Prostate gland (tissue), 2 donors: ENCODE results near the gene ASB9. TPM values are rescaled to one million over a fixed set of nuclear protein-coding genes. Genes with fewer than 3 reads are reported as not detected.
"Not testable (repeated sequence)": the region's sequence is repeated elsewhere in the genome, so short reads cannot be mapped to it uniquely, and the experiment has no call there.

Experiments used
- DNase-seq: peaks from one replicate; pipeline ENCODE4 v3.0.0-alpha.2; 2019; ENCODE audit warnings: low spot score
- H3K27ac ChIP-seq, 2 donors: fragments of 200-600 bp; sonication (generic); 2 replicates each; pipeline ENCODE4 v1.5.1; 2017 to 2019
- H3K27me3 ChIP-seq: fragments of 200-600 bp; sonication (generic); replicated peaks from 2 replicates; pipeline ENCODE4 v1.5.1; 2019; ENCODE audit not compliant: insufficient read depth
- H3K36me3 ChIP-seq, 2 donors: fragments of 200-600 bp; sonication (generic); 1 replicate in 1 of 2; 2 replicates in 1 of 2; pipeline versions ENCODE4 v1.5.1 to v1.8.1; 2017 to 2019
- H3K4me1 ChIP-seq: fragments of 200-600 bp; sonication (generic); replicated peaks from 2 replicates; pipeline ENCODE4 v1.5.1; 2019
- H3K4me3 ChIP-seq, 2 donors: fragments of 200-600 bp; sonication (generic); 2 replicates each; pipeline ENCODE4 v1.5.1; 2017 to 2019
- H3K9me3 ChIP-seq: fragments of 200-600 bp; sonication (generic); 2 replicates; pipeline ENCODE4 v1.5.1; 2017
- CTCF ChIP-seq, 4 experiments: fragments of 200-600 bp in 2 of 4; fragments of 450-650 bp in 2 of 4; sonication (generic) in 2 of 4; IDR thresholded peaks; 1 replicate in 3 of 4; 2 replicates in 1 of 4; pipeline ENCODE4 v1.5.1; 2016 to 2019; ENCODE audit warnings: antibody characterized with exemption in 4 of 4, mild to moderate bottlenecking in 2 of 4, moderate library complexity in 2 of 4
- POLR2A ChIP-seq: fragments of 450-650 bp; IDR thresholded peaks from one replicate; pipeline ENCODE4 v1.6.1; 2016; ENCODE audit warnings: antibody characterized with exemption, mild to moderate bottlenecking
- POLR2AphosphoS5 ChIP-seq: sonication (generic); formaldehyde crosslinking; IDR thresholded peaks from one replicate; pipeline ENCODE4 v1.6.1; 2017; ENCODE audit warnings: antibody characterized with exemption
- WGBS: methylation state at CpG from one replicate; pipeline ENCODE4 v1.1.5; 2018; 5-methylcytosine and 5-hydroxymethylcytosine counted together
- intact Hi-C: fragments of 100-400 bp; cut with DNase I; formaldehyde crosslinking; loops from one replicate; pipeline ENCODE4 v1.14.2; 2022
- total RNA-seq, 2 donors: library from RNA; depleted of rRNA; stranded (reverse); fragments of >200 nt; gene quantifications; one replicate each; pipeline ENCODE4 v1.1.0, GENCODE V29; 2016

The ASB9 gene
- total RNA-seq, 2 donors from 2014 or later, result 1.8 to 62.1 TPM

GRCh38 chrX:15202454-15203177 lies 67.3 kb downstream of the ASB9 start:
- no peak overlapping the region for H3K27ac ChIP-seq
- 78% methylated on average over 2 of the region's 2 CpGs for WGBS
- TF ChIP-seq CTCF (IDR thresholded peaks at IDR 0.05) (no peak), POLR2A (no peak), POLR2AphosphoS5 (no peak)
- no peaks in the 10 kb centered on the region for H3K9me3 ChIP-seq
- intact Hi-C loops, result no loop called here
- no peaks in the 10 kb centered on the region for H3K27me3 ChIP-seq
- no peak overlapping the region for H3K4me3 ChIP-seq
- H3K4me1 ChIP-seq, result no peaks in the 10 kb centered on the region
- no peaks in the 10 kb centered on the region for H3K36me3 ChIP-seq
- DNase-seq, result no peak

- TF ChIP-seq CTCF (IDR thresholded peaks at IDR 0.05) (no peak), POLR2A (no peak), POLR2AphosphoS5 (no peak)
Observed at GRCh38 chrX:15200871-15201270, 69.0 kb downstream of the ASB9 start.

GRCh38 chrX:15198608-15199202 lies 71.2 kb downstream of the ASB9 start:
- DNase-seq, H3K27me3 ChIP-seq, H3K36me3 ChIP-seq, H3K4me1 ChIP-seq, H3K9me3 ChIP-seq, intact Hi-C loops, H3K4me3 ChIP-seq, H3K27ac ChIP-seq: not testable (repeated sequence)
- whole genome bisulfite sequencing, result 89% methylated on average over 2 of the region's 2 CpGs

More at GRCh38 chrX:15200871-15201270, 69.0 kb downstream of the ASB9 start:
- intact Hi-C loops, result no loop called here
- no peak overlapping the region for H3K4me3 ChIP-seq
- no peaks in the 10 kb centered on the region for H3K4me1 ChIP-seq
- no peak for DNase-seq
- H3K9me3 ChIP-seq, result no peaks in the 10 kb centered on the region
- H3K27me3 ChIP-seq, result no peaks in the 10 kb centered on the region
- no peaks in the 10 kb centered on the region for H3K36me3 ChIP-seq
- no peak overlapping the region for H3K27ac ChIP-seq
- 70% methylated on average over 2 of the region's 2 CpGs for WGBS

- 88% methylated on average over 2 of the region's 3 CpGs for WGBS
- TF ChIP-seq POLR2AphosphoS5, result no peak
- no peak for TF ChIP-seq CTCF (IDR thresholded peaks at IDR 0.05)
- no peak for TF ChIP-seq POLR2A
Observed at GRCh38 chrX:15194146-15194545, 75.7 kb downstream of the ASB9 start.

More at GRCh38 chrX:15194146-15194545, 75.7 kb downstream of the ASB9 start:
- intact Hi-C loops, result no loop called here
- Histone ChIP-seq H3K27ac (no peak overlapping the region), H3K4me3 (no peak overlapping the region), H3K27me3 (no peaks in the 10 kb centered on the region), H3K4me1 (no peaks in the 10 kb centered on the region), H3K9me3 (no peaks in the 10 kb centered on the region), H3K36me3 (no peaks in the 10 kb centered on the region)
- DNase-seq, result no peak

Other genes with a start within 250 kb of the ASB9 start
- under 1 TPM in 1 of 2 donors, not detected in 1; 0.46 TPM for gene ASB11, start 45.6 kb upstream of the ASB9 start, total RNA-seq
- 1 to 10 TPM; 6.6 to 7.0 TPM for gene PIGA, start 65.4 kb upstream of the ASB9 start, total RNA-seq
- gene VEGFD, start 114.3 kb upstream of the ASB9 start, total RNA-seq, result 1 to 10 TPM in 1 of 2 donors, under 1 TPM in 1; 0.68 to 1.4 TPM
- gene PIR, start 223.2 kb upstream of the ASB9 start, total RNA-seq, result 10 to 100 TPM in 1 of 2 donors, 1 to 10 TPM in 1; 8.9 to 20.1 TPM
- gene BMX, start 230.7 kb upstream of the ASB9 start, total RNA-seq, result 1 to 10 TPM in 1 of 2 donors, under 1 TPM in 1; 0.14 to 1.2 TPM